ENCODE data around the gene NHP2. TPM values are rescaled to one million over a fixed set of nuclear protein-coding genes. Genes with fewer than 3 reads are reported as not detected.

NHP2 gene
- total and polyA plus RNA-seq, 4 donors: 64.7 to 199 (median 132) TPM

GRCh38 chr5:178192787-178193186, 39.1 kb upstream of the NHP2 start:
- H3K36me3 ChIP-seq (ENCODE audit: control insufficient read depth in 4 of 4, insufficient read depth in 4 of 4, low read length in 4 of 4): no peaks in the 10 kb centered on the region
- H3K4me1 ChIP-seq (ENCODE audit: control insufficient read depth in 5 of 5, insufficient read depth in 5 of 5, low read length in 5 of 5): no peaks in the 10 kb centered on the region
- no peak overlapping the region for H3K4me3 ChIP-seq
- ATAC-seq (ENCODE audit: insufficient read depth, low FRiP score) (no peak), DNase-seq (no peak)
- 91 to 97% methylated on average over 7 of the region's 7 CpGs for WGBS, 2 donors
- no peak for TF ChIP-seq CTCF (IDR thresholded peaks at IDR 0.05; ENCODE audit: control extremely low read depth, extremely low read depth)
- H3K9me3 ChIP-seq (ENCODE audit: control insufficient read depth in 4 of 4, insufficient read depth in 3 of 4, low read length in 3 of 4): no peaks in the 10 kb centered on the region
- H3K27ac ChIP-seq (ENCODE audit: low read depth in 1 of 2, low read length in 1 of 2): no peak overlapping the region
- no peaks in the 10 kb centered on the region for H3K27me3 ChIP-seq (ENCODE audit: control insufficient read depth in 3 of 3, insufficient read depth in 3 of 3, low read length in 2 of 3)
- H3K9ac ChIP-seq (ENCODE audit: insufficient read depth in 1 of 2, low read length in 2 of 2): no peak overlapping the region

GRCh38 chr5:178192244-178192643, 38.6 kb upstream of the NHP2 start:
- 50 to 55% methylated on average over 2 of the region's 2 CpGs for WGBS, 2 donors
- DNase-seq: no peak
- Histone ChIP-seq H3K4me1 (ENCODE audit: control insufficient read depth in 5 of 5, insufficient read depth in 5 of 5, low read length in 5 of 5) (no peaks in the 10 kb centered on the region), H3K36me3 (ENCODE audit: control insufficient read depth in 4 of 4, insufficient read depth in 4 of 4, low read length in 4 of 4) (no peaks in the 10 kb centered on the region), H3K27me3 (ENCODE audit: control insufficient read depth in 3 of 3, insufficient read depth in 3 of 3, low read length in 2 of 3) (no peaks in the 10 kb centered on the region), H3K4me3 (no peak overlapping the region), H3K9ac (ENCODE audit: insufficient read depth in 1 of 2, low read length in 2 of 2) (no peak overlapping the region), H3K9me3 (ENCODE audit: control insufficient read depth in 4 of 4, insufficient read depth in 3 of 4, low read length in 3 of 4) (no peaks in the 10 kb centered on the region), H3K27ac (ENCODE audit: low read depth in 1 of 2, low read length in 1 of 2) (no peak overlapping the region)
- no peak for ATAC-seq (ENCODE audit: insufficient read depth, low FRiP score)
- no peak for TF ChIP-seq CTCF (IDR thresholded peaks at IDR 0.05; ENCODE audit: control extremely low read depth, extremely low read depth)

GRCh38 chr5:178191661-178192060, 38.0 kb upstream of the NHP2 start:
- no peaks in the 10 kb centered on the region for H3K9me3 ChIP-seq (ENCODE audit: control insufficient read depth in 4 of 4, insufficient read depth in 3 of 4, low read length in 3 of 4)
- H3K36me3 ChIP-seq (ENCODE audit: control insufficient read depth in 4 of 4, insufficient read depth in 4 of 4, low read length in 4 of 4): no peaks in the 10 kb centered on the region
- ATAC-seq (ENCODE audit: insufficient read depth, low FRiP score): no peak
- H3K27me3 ChIP-seq (ENCODE audit: control insufficient read depth in 3 of 3, insufficient read depth in 3 of 3, low read length in 2 of 3): no peaks in the 10 kb centered on the region
- H3K9ac ChIP-seq (ENCODE audit: insufficient read depth in 1 of 2, low read length in 2 of 2): no peak overlapping the region
- H3K27ac ChIP-seq (ENCODE audit: low read depth in 1 of 2, low read length in 1 of 2): no peak overlapping the region
- DNase-seq: no peak
- no peak overlapping the region for H3K4me3 ChIP-seq
- no peaks in the 10 kb centered on the region for H3K4me1 ChIP-seq (ENCODE audit: control insufficient read depth in 5 of 5, insufficient read depth in 5 of 5, low read length in 5 of 5)
- 81 to 85% methylated on average over 4 of the region's 4 CpGs for WGBS, 2 donors
- no peak for TF ChIP-seq CTCF (IDR thresholded peaks at IDR 0.05; ENCODE audit: control extremely low read depth, extremely low read depth)

GRCh38 chr5:178189433-178189832, 35.7 kb upstream of the NHP2 start:
- ATAC-seq (ENCODE audit: insufficient read depth, low FRiP score): no peak

More at GRCh38 chr5:178189433-178189832, 35.7 kb upstream of the NHP2 start:
- no peak for TF ChIP-seq CTCF (IDR thresholded peaks at IDR 0.05; ENCODE audit: control extremely low read depth, extremely low read depth)
- no peak for DNase-seq
- H3K36me3 ChIP-seq (ENCODE audit: control insufficient read depth in 4 of 4, insufficient read depth in 4 of 4, low read length in 4 of 4): no peaks in the 10 kb centered on the region
- no peak overlapping the region for H3K27ac ChIP-seq (ENCODE audit: low read depth in 1 of 2, low read length in 1 of 2)
- no peak overlapping the region for H3K4me3 ChIP-seq
- no peaks in the 10 kb centered on the region for H3K4me1 ChIP-seq (ENCODE audit: control insufficient read depth in 5 of 5, insufficient read depth in 5 of 5, low read length in 5 of 5)
- no peaks in the 10 kb centered on the region for H3K9me3 ChIP-seq (ENCODE audit: control insufficient read depth in 4 of 4, insufficient read depth in 3 of 4, low read length in 3 of 4)
- 43 to 71% methylated on average over 2 of the region's 2 CpGs for WGBS, 2 donors
- H3K9ac ChIP-seq (ENCODE audit: insufficient read depth in 1 of 2, low read length in 2 of 2): no peak overlapping the region
- H3K27me3 ChIP-seq (ENCODE audit: control insufficient read depth in 3 of 3, insufficient read depth in 3 of 3, low read length in 2 of 3): no peaks in the 10 kb centered on the region
